Sigmoid colon (tissue), 7 donors: ENCODE results near the gene NPHP4. TPM values are rescaled to one million over a fixed set of nuclear protein-coding genes. Genes with fewer than 3 reads are reported as not detected.

ENCODE experiments used
- DNase-seq: peaks from one replicate; pipeline ENCODE4 v3.0.0-alpha.2; 2019
- H3K27ac ChIP-seq, 4 donors: fragments of 200-600 bp; sonication (generic); one replicate each; pipeline ENCODE4 v1.5.1; 2016 to 2019; ENCODE audit warnings: mild to moderate bottlenecking in 1 of 4
- H3K27me3 ChIP-seq, 3 donors: fragments of 200-600 bp; sonication (generic); one replicate each; pipeline ENCODE4 v1.5.1; 2019; ENCODE audit warnings: mild to moderate bottlenecking in 1 of 3
- H3K36me3 ChIP-seq, 4 donors: fragments of 200-600 bp; sonication (generic); one replicate each; pipeline ENCODE4 v1.5.1; 2016 to 2019
- H3K4me1 ChIP-seq, 4 donors: fragments of 200-600 bp; sonication (generic); one replicate each; pipeline ENCODE4 v1.5.1; 2017 to 2019
- H3K4me3 ChIP-seq, 4 donors: fragments of 200-600 bp; sonication (generic); one replicate each; pipeline ENCODE4 v1.5.1; 2017 to 2019; ENCODE audit warnings: mild to moderate bottlenecking in 2 of 4, moderate library complexity in 1 of 4
- H3K9me3 ChIP-seq, 4 donors: fragments of 200-600 bp in 3 of 4; sonication (generic) in 3 of 4; one replicate each; pipeline versions ENCODE4 v1.5.1 to v1.6.1; 2013 to 2019
- EP300 ChIP-seq, 4 donors: sonication (generic); formaldehyde crosslinking; IDR thresholded peaks; one replicate each; pipeline ENCODE4 v1.6.1; 2017; ENCODE audit warnings: antibody characterized with exemption in 4 of 4
- POLR2A ChIP-seq, 2 donors: fragments of 450-650 bp; IDR thresholded peaks; one replicate each; pipeline ENCODE4 v1.6.1; 2016; ENCODE audit warnings: antibody characterized with exemption in 2 of 2, mild to moderate bottlenecking in 2 of 2, moderate library complexity in 2 of 2
- POLR2AphosphoS5 ChIP-seq, 4 donors: sonication (generic); formaldehyde crosslinking; IDR thresholded peaks; one replicate each; pipeline ENCODE4 v1.6.1; 2017; ENCODE audit warnings: antibody characterized with exemption in 4 of 4
- WGBS, 2 donors: extraction: QIAGEN DNeasy Blood & Tissue Kit; methylation state at CpG; one replicate each; pipeline ENCODE4 v1.1.7; 2013; 5-methylcytosine and 5-hydroxymethylcytosine counted together
- intact Hi-C: fragments of 100-400 bp; cut with DNase I; formaldehyde crosslinking; loops from one replicate; pipeline ENCODE4 v1.15.1; 2023
- polyA plus RNA-seq, 3 donors: library from polyadenylated mRNA; stranded (reverse); fragments of 200-250 nt; gene quantifications; one replicate each; pipeline ENCODE4 v1.2.3, GENCODE V29; 2013
- total RNA-seq, 4 donors: library from RNA; depleted of rRNA; stranded (reverse); fragments of >200 nt; gene quantifications; one replicate each; pipeline ENCODE4 v1.1.0, GENCODE V29; 2016
- TF ChIP-seq, protein P1 (sequence below), 4 experiments: fragments of 450-650 bp in 3 of 4; fragments of 200-600 bp in 1 of 4; IDR thresholded peaks; one replicate each; pipeline ENCODE4 v1.5.1; 2016 to 2019; ENCODE audit warnings: antibody characterized with exemption in 4 of 4, mild to moderate bottlenecking in 3 of 4, moderate library complexity in 2 of 4
- donor health status: healthy with polysubstance abuse.
- donor health status: Bipolar disorder and iron deficiency.
- donor health status: healthy.

Gene NPHP4
- total and polyA plus RNA-seq, 7 donors = 0.60 to 12.2 (median 5.7) TPM

DNA sequence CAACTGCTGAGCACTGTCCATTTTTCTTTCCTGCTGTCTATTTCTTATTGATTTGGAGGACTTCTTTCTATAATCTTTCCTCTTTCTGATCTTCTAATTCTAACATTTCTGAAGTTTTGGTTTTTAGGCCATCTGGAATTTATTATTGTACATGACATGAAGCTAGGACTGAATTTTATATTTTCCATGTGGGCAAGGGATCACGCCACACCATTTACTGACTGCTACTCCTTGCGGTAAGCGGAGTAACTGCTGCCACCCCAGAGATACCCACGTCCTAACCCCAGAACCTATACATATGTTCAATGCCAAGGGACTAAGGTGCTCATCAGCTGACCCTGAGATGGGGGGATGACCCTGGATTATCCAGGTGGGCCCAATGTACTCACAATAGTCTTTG is 70.6 kb downstream of the NPHP4 start:
- TF ChIP-seq, protein P1, sequence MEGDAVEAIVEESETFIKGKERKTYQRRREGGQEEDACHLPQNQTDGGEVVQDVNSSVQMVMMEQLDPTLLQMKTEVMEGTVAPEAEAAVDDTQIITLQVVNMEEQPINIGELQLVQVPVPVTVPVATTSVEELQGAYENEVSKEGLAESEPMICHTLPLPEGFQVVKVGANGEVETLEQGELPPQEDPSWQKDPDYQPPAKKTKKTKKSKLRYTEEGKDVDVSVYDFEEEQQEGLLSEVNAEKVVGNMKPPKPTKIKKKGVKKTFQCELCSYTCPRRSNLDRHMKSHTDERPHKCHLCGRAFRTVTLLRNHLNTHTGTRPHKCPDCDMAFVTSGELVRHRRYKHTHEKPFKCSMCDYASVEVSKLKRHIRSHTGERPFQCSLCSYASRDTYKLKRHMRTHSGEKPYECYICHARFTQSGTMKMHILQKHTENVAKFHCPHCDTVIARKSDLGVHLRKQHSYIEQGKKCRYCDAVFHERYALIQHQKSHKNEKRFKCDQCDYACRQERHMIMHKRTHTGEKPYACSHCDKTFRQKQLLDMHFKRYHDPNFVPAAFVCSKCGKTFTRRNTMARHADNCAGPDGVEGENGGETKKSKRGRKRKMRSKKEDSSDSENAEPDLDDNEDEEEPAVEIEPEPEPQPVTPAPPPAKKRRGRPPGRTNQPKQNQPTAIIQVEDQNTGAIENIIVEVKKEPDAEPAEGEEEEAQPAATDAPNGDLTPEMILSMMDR (IDR thresholded peaks at IDR 0.05) = no peak
- no peak for TF ChIP-seq EP300 (IDR thresholded peaks at IDR 0.05)
- TF ChIP-seq POLR2AphosphoS5 (IDR thresholded peaks at IDR 0.05) = no peak
- no peak for TF ChIP-seq POLR2A (IDR thresholded peaks at IDR 0.05)
- H3K27me3 ChIP-seq = no peaks in the 10 kb centered on the region
- H3K27ac ChIP-seq = no peak overlapping the region
- DNase-seq = no peak
- intact Hi-C loops = no loop called here
- H3K36me3 ChIP-seq = peaks cover 0 to 6% (median 0%) of the 10 kb centered on the region in 4 donors
- H3K9me3 ChIP-seq = no peaks in the 10 kb centered on the region
- WGBS, 2 donors = 95 to 97% methylated on average over 4 of the region's 4 CpGs
- H3K4me3 ChIP-seq = no peak overlapping the region
- H3K4me1 ChIP-seq = no peaks in the 10 kb centered on the region

DNA sequence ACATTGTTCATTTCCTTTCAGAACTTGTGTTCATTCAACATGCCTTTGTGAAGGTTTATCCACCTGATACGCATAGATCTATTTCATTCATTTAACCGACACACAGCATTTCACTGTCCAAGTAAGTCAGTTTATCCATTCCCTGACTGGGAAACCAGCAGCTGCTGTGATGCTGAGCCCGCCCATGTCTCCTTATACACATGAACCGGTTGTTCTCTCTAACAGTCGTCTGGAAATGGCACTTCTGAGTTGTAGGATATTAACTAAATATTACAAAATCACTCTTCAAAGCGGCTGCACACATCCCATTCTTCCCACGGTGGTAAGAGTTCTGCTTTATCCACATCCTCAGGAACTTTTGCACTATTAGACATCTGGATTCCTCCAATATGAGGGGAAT is 71.1 kb downstream of the NPHP4 start:
- Histone ChIP-seq H3K4me3 (no peak overlapping the region), H3K27ac (no peak overlapping the region), H3K4me1 (no peaks in the 10 kb centered on the region), H3K9me3 (no peaks in the 10 kb centered on the region), H3K27me3 (no peaks in the 10 kb centered on the region), H3K36me3 (peaks cover 0 to under 1% (median 0%) of the 10 kb centered on the region in 4 donors)
- no peak for DNase-seq
- intact Hi-C loops = no loop called here
- TF ChIP-seq EP300 (IDR thresholded peaks at IDR 0.05) = no peak
- TF ChIP-seq, protein P1 (IDR thresholded peaks at IDR 0.05) = no peak
- TF ChIP-seq POLR2A (IDR thresholded peaks at IDR 0.05) = no peak
- 90% methylated on average over 7 of the region's 7 CpGs for WGBS, 2 donors

DNA sequence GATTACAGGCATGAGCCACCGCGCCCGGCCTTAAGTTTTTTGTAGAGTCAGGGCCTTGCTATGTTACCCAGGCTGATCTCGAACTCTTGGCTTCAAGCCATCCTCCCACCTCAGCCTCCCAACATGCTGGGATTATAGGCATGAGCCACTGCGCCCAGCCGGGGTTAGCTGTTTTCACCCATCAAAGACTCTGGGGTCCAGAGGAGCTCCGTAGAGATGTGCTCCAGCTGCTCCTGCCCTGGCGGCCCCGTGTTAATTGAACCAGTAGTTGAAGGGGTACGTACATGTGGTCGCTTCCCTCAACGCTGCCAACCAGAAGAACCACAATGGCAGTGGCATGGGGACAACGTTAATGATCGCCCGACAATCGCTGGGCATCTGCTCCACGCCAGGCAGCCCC is 72.0 kb downstream of the NPHP4 start:
- no peaks in the 10 kb centered on the region for H3K27me3 ChIP-seq
- no peak for TF ChIP-seq POLR2AphosphoS5 (IDR thresholded peaks at IDR 0.05)
- no peak for TF ChIP-seq EP300 (IDR thresholded peaks at IDR 0.05)
- TF ChIP-seq, protein P1 (IDR thresholded peaks at IDR 0.05) = no peak
- TF ChIP-seq POLR2A (IDR thresholded peaks at IDR 0.05) = no peak
- no peaks in the 10 kb centered on the region for H3K9me3 ChIP-seq
- 93 to 97% methylated on average over 17 of the region's 17 CpGs for WGBS, 2 donors
- intact Hi-C loops = no loop called here
- no peak for DNase-seq
- H3K4me1 ChIP-seq = peaks cover 0 to 6% (median 0%) of the 10 kb centered on the region in 4 donors
- H3K27ac ChIP-seq = no peak overlapping the region
- no peaks in the 10 kb centered on the region for H3K36me3 ChIP-seq
- no peak overlapping the region for H3K4me3 ChIP-seq

DNA sequence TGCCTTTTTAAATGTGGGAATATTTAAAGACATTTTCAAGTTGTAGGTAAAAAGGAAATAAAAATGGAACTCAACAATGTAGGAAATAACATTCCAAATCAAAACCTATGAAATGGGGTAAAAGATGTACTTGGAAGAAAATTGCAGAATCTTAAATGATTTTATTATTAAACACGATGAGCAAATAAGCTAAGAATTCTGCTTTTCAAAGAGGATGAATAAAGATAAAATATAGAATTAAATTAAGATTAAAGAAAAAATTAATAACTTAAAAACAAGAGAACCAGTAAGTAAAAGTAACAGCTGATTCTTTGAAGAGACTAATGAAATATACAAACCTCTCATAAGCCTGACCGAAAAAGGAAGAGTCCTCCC is 74.0 kb downstream of the NPHP4 start:
- Histone ChIP-seq H3K27ac (no peak overlapping the region), H3K36me3 (no peaks in the 10 kb centered on the region), H3K4me3 (no peak overlapping the region), H3K27me3 (no peaks in the 10 kb centered on the region), H3K4me1 (peaks cover 0 to 6% (median 0%) of the 10 kb centered on the region in 4 donors), H3K9me3 (no peaks in the 10 kb centered on the region)
- TF ChIP-seq POLR2A (IDR thresholded peaks at IDR 0.05) = no peak
- no peak for TF ChIP-seq POLR2AphosphoS5 (IDR thresholded peaks at IDR 0.05)
- 62 to 72% methylated on average over 2 of the region's 2 CpGs for WGBS, 2 donors
- intact Hi-C loops = loop anchor here (10.0 kb wide), 1 partner anchor 413 kb away; no protein-coding TSS in a partner anchor
- DNase-seq = no peak

DNA sequence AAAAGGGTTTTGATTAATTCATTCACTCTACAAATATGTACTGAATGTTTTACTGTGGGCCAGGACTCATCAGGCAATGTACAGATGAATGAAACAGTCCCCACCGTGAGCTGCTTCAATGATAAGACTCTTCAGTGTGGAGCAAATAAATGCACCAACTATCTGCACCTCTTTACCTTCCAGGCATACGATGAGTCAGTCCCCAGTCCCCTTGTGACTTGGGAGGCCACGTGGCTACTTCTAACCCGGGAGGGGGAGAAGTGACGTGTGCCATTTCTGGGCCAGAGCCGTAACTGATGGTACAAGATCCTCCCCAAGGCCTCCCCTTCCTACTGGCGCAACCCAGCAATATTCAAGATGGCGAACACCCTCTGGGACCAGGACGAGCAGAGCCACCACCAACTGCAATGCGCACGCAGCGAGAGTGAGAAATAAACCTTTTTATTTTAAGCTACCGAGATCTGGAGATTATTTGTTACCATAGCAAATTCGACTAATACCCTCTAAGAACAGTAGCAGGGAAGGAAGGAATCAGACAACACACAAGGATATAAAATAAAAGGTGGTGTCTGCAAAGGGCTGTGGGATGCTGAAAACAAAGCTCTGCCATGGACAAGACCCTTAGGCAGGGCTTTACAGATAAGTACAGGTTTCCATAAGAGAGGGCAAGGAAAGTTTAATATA is 74.5 kb downstream of the NPHP4 start:
- TF ChIP-seq POLR2AphosphoS5 (IDR thresholded peaks at IDR 0.05) = no peak
- no peak for TF ChIP-seq EP300 (IDR thresholded peaks at IDR 0.05)
- no peak for TF ChIP-seq POLR2A (IDR thresholded peaks at IDR 0.05)
- no peaks in the 10 kb centered on the region for H3K36me3 ChIP-seq
- no peaks in the 10 kb centered on the region for H3K9me3 ChIP-seq
- no peaks in the 10 kb centered on the region for H3K27me3 ChIP-seq
- no peak overlapping the region for H3K27ac ChIP-seq
- DNase-seq = no peak
- H3K4me3 ChIP-seq = no peak overlapping the region
- intact Hi-C loops = loop anchor here (10.0 kb wide), 1 partner anchor 413 kb away; no protein-coding TSS in a partner anchor
- 95% methylated on average over 14 of the region's 14 CpGs for WGBS, 2 donors
- H3K4me1 ChIP-seq = peaks cover 0 to 6% (median 0%) of the 10 kb centered on the region in 4 donors

DNA sequence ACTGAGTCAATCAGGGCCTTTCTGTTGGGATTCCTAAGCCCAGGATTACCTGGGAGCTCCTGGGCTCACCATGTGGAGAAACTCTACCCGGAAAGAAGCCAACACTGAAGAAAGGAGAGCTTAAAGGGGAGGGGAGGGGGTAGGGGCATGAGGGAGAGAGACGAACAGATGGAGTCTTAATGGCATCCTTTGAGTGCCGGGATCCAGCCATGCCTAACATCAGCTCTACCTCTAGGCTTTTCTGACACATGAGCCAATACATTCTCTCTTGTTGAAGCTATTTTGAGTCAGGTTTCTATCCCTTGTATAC is 75.0 kb downstream of the NPHP4 start:
- no peak overlapping the region for H3K27ac ChIP-seq
- no peaks in the 10 kb centered on the region for H3K27me3 ChIP-seq
- H3K4me1 ChIP-seq = peaks cover 0 to 6% (median 0%) of the 10 kb centered on the region in 4 donors
- no peak for DNase-seq
- H3K4me3 ChIP-seq = no peak overlapping the region
- no peak for TF ChIP-seq POLR2A (IDR thresholded peaks at IDR 0.05)
- TF ChIP-seq POLR2AphosphoS5 (IDR thresholded peaks at IDR 0.05) = no peak
- TF ChIP-seq, protein P1 (IDR thresholded peaks at IDR 0.05) = no peak
- TF ChIP-seq EP300 (IDR thresholded peaks at IDR 0.05) = no peak
- 93 to 97% methylated on average over 3 of the region's 3 CpGs for whole genome bisulfite sequencing, 2 donors
- intact Hi-C loops = loop anchor here (10.0 kb wide), 1 partner anchor 412 kb away; no protein-coding TSS in a partner anchor
- no peaks in the 10 kb centered on the region for H3K9me3 ChIP-seq
- no peaks in the 10 kb centered on the region for H3K36me3 ChIP-seq
